ENCODE measurements around the gene HARBI1. TPM values are rescaled to one million over a fixed set of nuclear protein-coding genes. Genes with fewer than 3 reads are reported as not detected.

Gene HARBI1
- total and polyA plus RNA-seq, 9 of the 15 experiments (the other 6 are each of a cell fraction or from before 2014, with no cell fraction given), result 3.5 to 8.4 (median 5.5) TPM

DNA sequence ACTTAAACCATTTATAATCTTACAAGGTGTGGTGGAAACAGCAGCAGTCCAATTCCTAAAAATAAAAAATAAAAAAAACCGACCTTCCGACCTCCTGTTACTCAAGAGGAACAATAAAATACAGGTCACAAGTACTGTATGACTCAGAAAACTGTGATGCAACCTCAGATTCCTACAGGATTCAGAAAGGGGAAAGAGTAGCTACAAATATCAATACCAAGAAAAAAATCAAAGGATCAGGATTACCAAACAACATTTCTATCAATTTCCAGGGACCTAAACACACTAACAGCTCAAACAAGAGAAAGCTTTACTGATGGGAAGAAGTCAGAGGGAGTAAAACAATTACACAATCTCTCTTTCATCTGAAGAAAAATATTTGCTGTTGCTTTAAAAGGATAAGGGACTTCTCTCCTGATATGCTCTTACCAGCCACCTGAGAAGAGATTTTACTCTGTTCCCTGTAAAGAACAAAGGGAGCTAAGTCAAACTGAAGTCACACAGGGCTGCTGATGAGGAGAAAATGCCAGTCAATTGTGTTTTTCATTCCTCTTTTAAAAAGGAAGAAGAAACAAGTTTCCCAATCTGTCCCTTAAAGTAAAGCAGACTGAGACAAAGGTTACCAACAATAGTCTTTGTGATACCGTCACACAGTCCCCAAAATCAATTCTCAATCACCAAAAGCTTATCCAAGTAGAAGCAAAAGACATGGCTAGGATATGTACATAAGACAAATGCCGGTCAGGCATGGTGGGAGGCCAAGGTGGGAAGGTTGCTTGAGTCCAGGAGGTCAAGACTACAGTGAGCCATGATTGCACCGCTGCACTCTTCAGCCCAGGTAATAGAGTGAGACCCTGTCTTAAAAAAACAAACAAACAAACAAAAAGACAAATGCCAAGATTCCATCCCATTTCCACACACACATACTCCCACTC lies 62.5 kb downstream of the HARBI1 start (continued):
- TF ChIP-seq, protein P1, sequence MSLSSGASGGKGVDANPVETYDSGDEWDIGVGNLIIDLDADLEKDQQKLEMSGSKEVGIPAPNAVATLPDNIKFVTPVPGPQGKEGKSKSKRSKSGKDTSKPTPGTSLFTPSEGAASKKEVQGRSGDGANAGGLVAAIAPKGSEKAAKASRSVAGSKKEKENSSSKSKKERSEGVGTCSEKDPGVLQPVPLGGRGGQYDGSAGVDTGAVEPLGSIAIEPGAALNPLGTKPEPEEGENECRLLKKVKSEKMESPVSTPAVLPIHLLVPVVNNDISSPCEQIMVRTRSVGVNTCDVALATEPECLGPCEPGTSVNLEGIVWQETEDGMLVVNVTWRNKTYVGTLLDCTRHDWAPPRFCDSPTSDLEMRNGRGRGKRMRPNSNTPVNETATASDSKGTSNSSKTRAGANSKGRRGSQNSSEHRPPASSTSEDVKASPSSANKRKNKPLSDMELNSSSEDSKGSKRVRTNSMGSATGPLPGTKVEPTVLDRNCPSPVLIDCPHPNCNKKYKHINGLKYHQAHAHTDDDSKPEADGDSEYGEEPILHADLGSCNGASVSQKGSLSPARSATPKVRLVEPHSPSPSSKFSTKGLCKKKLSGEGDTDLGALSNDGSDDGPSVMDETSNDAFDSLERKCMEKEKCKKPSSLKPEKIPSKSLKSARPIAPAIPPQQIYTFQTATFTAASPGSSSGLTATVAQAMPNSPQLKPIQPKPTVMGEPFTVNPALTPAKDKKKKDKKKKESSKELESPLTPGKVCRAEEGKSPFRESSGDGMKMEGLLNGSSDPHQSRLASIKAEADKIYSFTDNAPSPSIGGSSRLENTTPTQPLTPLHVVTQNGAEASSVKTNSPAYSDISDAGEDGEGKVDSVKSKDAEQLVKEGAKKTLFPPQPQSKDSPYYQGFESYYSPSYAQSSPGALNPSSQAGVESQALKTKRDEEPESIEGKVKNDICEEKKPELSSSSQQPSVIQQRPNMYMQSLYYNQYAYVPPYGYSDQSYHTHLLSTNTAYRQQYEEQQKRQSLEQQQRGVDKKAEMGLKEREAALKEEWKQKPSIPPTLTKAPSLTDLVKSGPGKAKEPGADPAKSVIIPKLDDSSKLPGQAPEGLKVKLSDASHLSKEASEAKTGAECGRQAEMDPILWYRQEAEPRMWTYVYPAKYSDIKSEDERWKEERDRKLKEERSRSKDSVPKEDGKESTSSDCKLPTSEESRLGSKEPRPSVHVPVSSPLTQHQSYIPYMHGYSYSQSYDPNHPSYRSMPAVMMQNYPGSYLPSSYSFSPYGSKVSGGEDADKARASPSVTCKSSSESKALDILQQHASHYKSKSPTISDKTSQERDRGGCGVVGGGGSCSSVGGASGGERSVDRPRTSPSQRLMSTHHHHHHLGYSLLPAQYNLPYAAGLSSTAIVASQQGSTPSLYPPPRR (CRISPR knock-in tag; IDR thresholded peaks at IDR 0.05; ENCODE audit: borderline replicate concordance), result no peak
- TF ChIP-seq ZBTB17 (CRISPR knock-in tag; IDR thresholded peaks at IDR 0.05) (no peak), JUNB (CRISPR knock-in tag; conservative IDR thresholded peaks at IDR 0.05) (no peak), ZNF324 (CRISPR knock-in tag; IDR thresholded peaks at IDR 0.05) (no peak), ZNF232 (CRISPR knock-in tag; IDR thresholded peaks at IDR 0.05) (no peak), MTA1 (IDR thresholded peaks at IDR 0.05; ENCODE audit: borderline replicate concordance) (0 out of 2 replicates have a peak, but pooled peaks have one; percentile 57), ZNF830 (CRISPR knock-in tag; IDR thresholded peaks at IDR 0.05) (no peak), ZNF785 (CRISPR knock-in tag; IDR thresholded peaks at IDR 0.05) (no peak), ZNF311 (CRISPR knock-in tag; IDR thresholded peaks at IDR 0.05) (no peak), USF1 (CRISPR knock-in tag; IDR thresholded peaks at IDR 0.05) (no peak), NONO (IDR thresholded peaks at IDR 0.05; ENCODE audit: low read depth in 2 of 2, low read length in 1 of 2) (no peak), FOXP1 (CRISPR knock-in tag; IDR thresholded peaks at IDR 0.05) (no peak), SMARCA4 (IDR thresholded peaks at IDR 0.05) (peak; percentile 92), ZSCAN29 (IDR thresholded peaks at IDR 0.05) (no peak), ZBED1 (IDR thresholded peaks at IDR 0.05) (no peak), ZNF280A (IDR thresholded peaks at IDR 0.05; ENCODE audit: low read depth, partially characterized antibody) (no peak), HEY1 (CRISPR knock-in tag; IDR thresholded peaks at IDR 0.05; ENCODE audit: borderline replicate concordance) (no peak)
- TF ChIP-seq, protein P2, sequence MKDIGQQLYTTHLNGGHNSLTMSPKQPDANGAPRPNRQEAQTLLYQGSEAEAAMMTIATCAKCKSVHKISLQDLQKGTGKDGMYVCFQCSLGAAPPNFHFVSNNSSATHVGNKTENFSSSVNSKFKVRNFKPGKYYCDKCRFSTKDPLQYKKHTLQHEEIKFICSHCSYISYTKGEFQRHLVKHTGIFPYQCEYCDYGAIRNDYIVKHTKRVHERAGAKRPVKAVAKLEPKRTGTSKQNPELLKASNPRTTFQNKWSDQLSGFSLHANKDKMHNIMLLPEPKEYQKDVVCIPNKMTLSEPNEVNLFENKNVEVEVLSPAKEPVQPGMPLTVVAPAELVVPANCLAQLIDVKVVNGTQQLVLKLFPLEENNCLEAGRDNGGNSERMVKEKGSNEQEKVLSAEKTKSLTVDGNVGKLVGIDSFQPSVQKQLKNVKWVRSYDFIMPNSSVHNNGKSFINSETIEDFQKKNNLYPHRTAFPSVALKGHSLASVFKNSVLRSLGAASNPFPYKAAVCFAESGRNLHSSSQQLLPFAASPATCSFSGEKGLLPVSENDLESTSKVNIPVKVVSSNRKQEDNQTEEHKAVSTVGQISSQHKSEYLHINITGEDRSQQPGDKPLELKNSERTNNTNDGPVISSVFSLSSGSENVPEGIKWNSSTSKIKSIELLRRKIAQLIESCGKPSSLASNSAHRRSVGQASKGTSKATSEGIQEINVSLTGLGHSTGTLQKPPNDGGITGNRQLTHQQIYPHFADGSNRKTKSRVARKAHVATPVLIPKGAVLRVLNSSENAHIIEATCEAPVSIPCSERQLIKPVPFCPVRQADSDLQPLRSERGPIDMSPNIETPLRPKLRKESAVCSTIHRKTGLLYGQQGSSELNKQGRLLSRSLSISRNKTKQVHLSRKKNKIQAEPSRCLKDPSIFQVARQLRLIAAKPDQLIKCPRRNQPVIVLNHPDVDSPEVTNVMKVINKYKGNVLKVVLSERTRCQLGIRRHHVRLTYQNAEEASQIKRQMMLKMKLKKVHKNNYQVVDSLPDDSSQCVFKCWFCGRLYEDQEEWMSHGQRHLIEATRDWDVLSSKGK (CRISPR knock-in tag; IDR thresholded peaks at IDR 0.05), result no peak

All from K562 (cell line).